HepG2 (cell line): ENCODE measurements around the gene ARHGAP26. TPM values are rescaled to one million over a fixed set of nuclear protein-coding genes. Genes with fewer than 3 reads are reported as not detected.
A peak's percentile ranks its signal among the peaks of the same experiment; 100 is the strongest.

Experiments
- AKAP8 ChIP-seq: sonication (generic); formaldehyde crosslinking; IDR thresholded peaks from 2 replicates; pipeline ENCODE4 v1.5.1; 2020; ENCODE audit warnings: mild to moderate bottlenecking, missing genetic modification reagents
- ARID5B ChIP-seq: IDR thresholded peaks from 2 replicates; pipeline ENCODE4 v1.4.0; 2020; ENCODE audit warnings: mild to moderate bottlenecking, missing genetic modification reagents
- DPF2 ChIP-seq: sonication (generic); formaldehyde crosslinking; IDR thresholded peaks from 2 replicates; pipeline ENCODE4 v1.4.0; 2020; ENCODE audit warnings: mild to moderate bottlenecking, low read depth, missing genetic modification reagents, borderline replicate concordance
- GATA4 ChIP-seq: sonication (generic); IDR thresholded peaks from 2 replicates; pipeline ENCODE4 v1.6.1; 2016; ENCODE audit warnings: antibody characterized with exemption, low read depth, borderline replicate concordance
- HMG20B ChIP-seq: conservative IDR thresholded peaks from 2 replicates; pipeline ENCODE4 v1.6.1; 2016; ENCODE audit warnings: missing genetic modification reagents, missing compliant biosample characterization
- MTF2 ChIP-seq: sonication (generic); formaldehyde crosslinking; IDR thresholded peaks from 2 replicates; pipeline ENCODE4 v1.5.0; 2020; ENCODE audit warnings: missing genetic modification reagents, borderline replicate concordance
- NR2F6 ChIP-seq, 2 experiments: IDR thresholded peaks; 2 replicates each; pipeline ENCODE4 v1.6.1; 2016; ENCODE audit warnings: antibody characterized with exemption in 1 of 2, mild to moderate bottlenecking in 1 of 2
- SIN3B ChIP-seq: fragments of 150-350 bp; IDR thresholded peaks from 2 replicates; pipeline ENCODE4 v1.6.1; 2014; ENCODE audit warnings: low read length
- SMAD9 ChIP-seq: sonication (generic); formaldehyde crosslinking; IDR thresholded peaks from 2 replicates; pipeline ENCODE4 v1.5.1; 2020; ENCODE audit warnings: mild to moderate bottlenecking, missing genetic modification reagents
- ZFAT ChIP-seq: sonication (generic); formaldehyde crosslinking; conservative IDR thresholded peaks from 2 replicates; pipeline ENCODE4 v1.8.1; 2023; ENCODE audit warnings: missing genetic modification reagents, inconsistent platforms
- ZHX2 ChIP-seq, 2 experiments: sonication (generic) in 1 of 2; formaldehyde crosslinking in 1 of 2; IDR thresholded peaks; 2 replicates each; pipeline versions ENCODE4 v1.6.1 to v1.9.0; 2014 to 2022; ENCODE audit warnings: antibody characterized with exemption in 1 of 2, borderline replicate concordance in 1 of 2, inconsistent platforms in 1 of 2, low read depth in 1 of 2, missing genetic modification reagents in 1 of 2
- ZNF264 ChIP-seq: sonication (generic); formaldehyde crosslinking; IDR thresholded peaks from 2 replicates; pipeline ENCODE4 v1.4.0; 2020; ENCODE audit warnings: missing genetic modification reagents
- ZNF432 ChIP-seq: sonication (generic); formaldehyde crosslinking; IDR thresholded peaks from 2 replicates; pipeline ENCODE4 v1.5.0; 2020; ENCODE audit warnings: missing genetic modification reagents, mild to moderate bottlenecking, borderline replicate concordance
- ZNF496 ChIP-seq: sonication (generic); formaldehyde crosslinking; IDR thresholded peaks from 2 replicates; pipeline ENCODE4 v1.8.1; 2023; ENCODE audit warnings: mild to moderate bottlenecking, moderate library complexity, missing genetic modification reagents; ENCODE audit not compliant: insufficient replicate concordance
- polyA plus RNA-seq, 8 experiments: library from polyadenylated mRNA; depleted of rRNA in 3 of 8; stranded (reverse) in 7 of 8; unstranded in 1 of 8; fragments of >200 nt; fragmentation: Illumina TruSeq in 4 of 8; extraction: Trizol in 4 of 8; gene quantifications; 2 replicates each; pipeline versions ENCODE4 v1.2.1 to v1.2.3, GENCODE V29; 2011 to 2016; ENCODE audit warnings: low read depth in 4 of 8, missing spikeins in 1 of 8, mixed read lengths in 1 of 8; ENCODE audit not compliant: insufficient read depth in 1 of 8
- total RNA-seq, 5 experiments: library from RNA; depleted of rRNA; stranded (reverse); fragments of >200 nt; fragmentation: Illumina TruSeq; extraction: Trizol; gene quantifications; 2 replicates each; pipeline ENCODE4 v1.2.3, GENCODE V29; 2016; ENCODE audit warnings: low read depth in 1 of 5
- TF ChIP-seq, protein P1 (sequence below): IDR thresholded peaks from 2 replicates; pipeline ENCODE4 v1.6.1; 2012; ENCODE audit warnings: inconsistent platforms

Gene ARHGAP26
- total and polyA plus RNA-seq, 2 of the 13 experiments (the other 11 are each of a cell fraction or from before 2014, with no cell fraction given) = 9.6 to 18.2 TPM

DNA sequence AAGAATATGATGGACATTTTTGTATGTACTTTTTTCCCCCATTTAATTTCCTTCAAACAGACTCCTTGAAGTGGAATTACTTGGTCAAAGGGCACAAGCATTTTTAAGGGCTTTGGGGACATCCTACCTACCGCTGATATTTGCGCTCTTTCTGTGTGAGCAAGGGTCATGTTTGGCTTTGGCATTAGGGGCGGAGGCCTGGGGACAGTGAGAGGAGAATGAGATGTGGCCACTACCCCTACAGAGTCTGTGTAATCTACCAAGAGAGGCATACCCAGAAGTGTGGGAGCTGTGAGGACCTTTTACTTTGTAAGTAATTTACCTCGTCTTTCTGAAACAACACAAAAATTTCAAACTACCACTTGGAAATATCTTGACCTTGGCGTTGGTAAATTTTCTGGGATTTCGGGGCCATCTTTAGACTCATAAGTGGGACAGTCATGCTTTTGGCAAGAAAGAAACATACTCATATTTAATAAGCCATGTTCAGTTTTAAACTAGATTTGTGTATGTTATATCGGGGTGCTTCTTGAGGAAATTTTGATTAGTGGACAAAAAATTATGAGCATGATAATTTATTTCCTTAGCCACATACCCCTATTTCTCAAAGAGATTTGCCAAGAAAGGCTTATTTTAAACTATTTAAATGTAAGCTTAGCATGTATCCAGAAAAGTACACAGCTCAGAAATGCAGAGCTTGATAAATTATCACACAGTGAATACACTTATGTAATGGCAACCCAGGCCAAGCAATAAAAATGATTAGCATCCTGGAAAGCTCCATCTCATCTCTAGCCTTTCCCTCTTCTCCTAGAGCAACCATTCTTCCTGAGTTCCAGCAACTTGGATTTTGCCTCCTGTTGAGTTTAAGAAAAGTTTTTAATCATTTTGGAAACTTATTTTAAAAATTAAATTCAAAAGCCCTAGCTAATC is 63.6 kb downstream of the ARHGAP26 start (continued):
- no peak for TF ChIP-seq ZHX2 (IDR thresholded peaks at IDR 0.05; ENCODE audit: low read depth)
- no peak for TF ChIP-seq ZHX2 (CRISPR knock-in tag; IDR thresholded peaks at IDR 0.05; ENCODE audit: borderline replicate concordance)
- TF ChIP-seq HMG20B (CRISPR knock-in tag) = 0 out of 2 replicates have a peak, but pooled peaks have one; percentile 37
- TF ChIP-seq ZNF496 (CRISPR knock-in tag) = no peak
- no peak for TF ChIP-seq ZFAT (CRISPR knock-in tag)
- no peak for TF ChIP-seq SMAD9 (CRISPR knock-in tag)
- TF ChIP-seq NR2F6 (IDR thresholded peaks at IDR 0.05) = peak; percentile 89
- TF ChIP-seq NR2F6 (CRISPR knock-in tag; IDR thresholded peaks at IDR 0.05) = peak; percentile 88
- TF ChIP-seq, protein P1, sequence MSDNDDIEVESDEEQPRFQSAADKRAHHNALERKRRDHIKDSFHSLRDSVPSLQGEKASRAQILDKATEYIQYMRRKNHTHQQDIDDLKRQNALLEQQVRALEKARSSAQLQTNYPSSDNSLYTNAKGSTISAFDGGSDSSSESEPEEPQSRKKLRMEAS = peak; percentile 59; the same call in 1 of the 2 replicates
- no peak for TF ChIP-seq MTF2
- peak; percentile 97 for TF ChIP-seq ARID5B (CRISPR knock-in tag)
- TF ChIP-seq GATA4 = peak; percentile 29; the same call in 1 of the 2 replicates
- TF ChIP-seq AKAP8 (CRISPR knock-in tag) = 0 out of 2 replicates have a peak, but pooled peaks have one; percentile 27
- peak; percentile 100 for TF ChIP-seq ZNF264 (CRISPR knock-in tag)
- TF ChIP-seq SIN3B = no peak
- TF ChIP-seq DPF2 (CRISPR knock-in tag) = peak; percentile 91
- TF ChIP-seq ZNF432 (CRISPR knock-in tag) = no peak
